K562 (cell line): ENCODE results near the gene IL4R. TPM values are rescaled to one million over a fixed set of nuclear protein-coding genes. Genes with fewer than 3 reads are reported as not detected.

Experiments
- ATAC-seq: fragments of 200-7000 bp; cut with Tn5 transposase; 3 replicates; pipeline ENCODE4 v1.9.1; 2020; ENCODE audit warnings: moderate library complexity
- BruUV-seq: library from RNA; stranded (reverse); fragments of 400-500 nt; replicated peaks from 2 replicates; lab custom pipeline; 2021; lab: Mats Ljungman, UMichigan
- CTCF ChIA-PET: fragments of 300-600 bp; formaldehyde crosslinking; extraction: SDS; loops from one replicate; lab custom pipeline; 2021; ENCODE audit warnings: low intra/inter-chr PET ratio; lab: Yijun Ruan, JAX
- POLR2A ChIA-PET: fragments of 300-600, 350-650 bp; sonication (Branson Sonifier 250); formaldehyde crosslinking; extraction: SDS; loops from one replicate; lab custom pipeline; 2021; ENCODE audit warnings: antibody characterized with exemption, inconsistent platforms; lab: Yijun Ruan, JAX
- DNase-seq, 4 experiments: peaks; one replicate each; pipeline versions ENCODE4 v3.0.0 to v3.0.0-alpha.2; 2011 to 2018; ENCODE audit warnings: low spot score in 3 of 4, mixed read lengths in 3 of 4; ENCODE audit errors: extremely low read depth in 1 of 4
- FAIRE-seq: peaks from 2 replicates; lab custom pipeline; 2011; peaks lifted over from hg19 to GRCh38; lab: Jason Lieb, UNC
- H2AFZ ChIP-seq: 2 replicates; pipeline ENCODE4 v1.6.0; 2011; ENCODE audit warnings: low read depth, low read length, control low read depth, inconsistent platforms
- H3K27ac ChIP-seq: fragments of 200-600 bp; 3 replicates; pipeline ENCODE4 v1.8.0; 2011; ENCODE audit warnings: low read depth, mild to moderate bottlenecking, control low read depth, inconsistent platforms, low read length, moderate library complexity, mixed read lengths; ENCODE audit errors: extremely low read depth
- H3K27me3 ChIP-seq, 2 experiments: fragments of 300-600 bp in 1 of 2; 2 replicates in 1 of 2; 3 replicates in 1 of 2; pipeline versions ENCODE4 v1.6.0 to v1.8.0; 2011; ENCODE audit warnings: inconsistent platforms in 2 of 2, low read length in 2 of 2, mild to moderate bottlenecking in 1 of 2, mixed read lengths in 1 of 2, moderate library complexity in 1 of 2; ENCODE audit not compliant: control insufficient read depth in 2 of 2, insufficient read depth in 2 of 2
- H3K36me3 ChIP-seq: fragments of 300-600 bp; 3 replicates; pipeline ENCODE4 v1.8.0; 2011; ENCODE audit warnings: mild to moderate bottlenecking, low read length, inconsistent platforms; ENCODE audit not compliant: control insufficient read depth, insufficient read depth
- H3K4me1 ChIP-seq, 2 experiments: fragments of 200-600 bp in 1 of 2; replicated peaks in 1 of 2; 2 replicates in 1 of 2; 3 replicates in 1 of 2; pipeline versions ENCODE4 v1.5.1 to v1.8.0; 2011; ENCODE audit warnings: inconsistent platforms in 2 of 2, low read length in 2 of 2, mild to moderate bottlenecking in 1 of 2, mixed read lengths in 1 of 2, moderate library complexity in 1 of 2; ENCODE audit not compliant: control insufficient read depth in 2 of 2, insufficient read depth in 2 of 2
- H3K4me2 ChIP-seq: 2 replicates; pipeline ENCODE4 v1.6.1; 2011; ENCODE audit warnings: low read length, control low read depth, inconsistent platforms, mixed read lengths; ENCODE audit not compliant: insufficient read depth
- H3K4me3 ChIP-seq: fragments of 200-600 bp; sonication (generic), shearing (Covaris generic); 2 replicates; pipeline ENCODE4 v1.5.1; 2016; ENCODE audit warnings: control low read depth, inconsistent platforms
- H3K79me2 ChIP-seq: fragments of 200-600 bp; 3 replicates; pipeline ENCODE4 v1.8.0; 2011; ENCODE audit warnings: low read length, inconsistent platforms; ENCODE audit not compliant: control insufficient read depth, insufficient read depth
- H3K9ac ChIP-seq, 2 experiments: 2 replicates each; pipeline versions ENCODE4 v1.6.0 to v1.6.1; 2011; ENCODE audit warnings: low read depth in 2 of 2, low read length in 2 of 2, control low read depth in 1 of 2, inconsistent platforms in 1 of 2, mild to moderate bottlenecking in 1 of 2, mixed read lengths in 1 of 2; ENCODE audit not compliant: insufficient read depth in 1 of 2
- H3K9me1 ChIP-seq: one replicate; pipeline ENCODE4 v1.6.0; 2011; ENCODE audit warnings: inconsistent platforms, mild to moderate bottlenecking, low read length, moderate library complexity; ENCODE audit not compliant: control insufficient read depth, insufficient read depth
- H3K9me3 ChIP-seq: replicated peaks from 2 replicates; pipeline ENCODE4 v1.5.1; 2011; ENCODE audit warnings: low read depth, low read length, inconsistent platforms; ENCODE audit not compliant: control insufficient read depth, insufficient read depth
- H4K20me1 ChIP-seq: replicated peaks from 2 replicates; pipeline ENCODE4 v1.6.1; 2011; ENCODE audit warnings: low read length, inconsistent platforms, mixed read lengths; ENCODE audit not compliant: control insufficient read depth, insufficient read depth
- ZNF449 ChIP-seq: fragments of 250-450 bp; sonication (Bioruptor Pico); IDR thresholded peaks from 2 replicates; pipeline ENCODE4 v1.8.0; 2022; ENCODE audit warnings: moderate library complexity, mild to moderate bottlenecking, inconsistent platforms
- WGBS: fragments of 100-300 bp; shearing (Covaris generic); methylation state at CpG from one replicate; pipeline ENCODE4 v1.1.6; 2016; ENCODE audit warnings: low coverage, mixed read lengths; ENCODE audit not compliant: insufficient coverage; ENCODE audit errors: missing lambda C conversion rate; 5-methylcytosine and 5-hydroxymethylcytosine counted together
- in situ Hi-C: fragments of 300-500 bp; cut with MboI; formaldehyde crosslinking; loops from 4 replicates; pipeline ENCODE4 v1.15.0; 2018; ENCODE audit warnings: inconsistent platforms, mixed read lengths
- intact Hi-C: fragments of 100-400 bp; cut with micrococcal nuclease; formaldehyde crosslinking; loops from 2 replicates; pipeline ENCODE4 v1.14.2; 2022
- polyA plus RNA-seq, 8 experiments: library from polyadenylated mRNA; depleted of rRNA in 4 of 8; stranded (reverse) in 5 of 8; unstranded in 3 of 8; fragments of >200 nt; fragmentation: Nextera tagmentation in 2 of 8; fragmentation: Illumina TruSeq in 1 of 8; extraction: Ambion mirVana in 2 of 8; extraction: Trizol in 1 of 8; gene quantifications; 2 replicates each; pipeline versions ENCODE4 v1.2.1 to v1.2.3, GENCODE V29; 2011 to 2014; ENCODE audit warnings: inconsistent platforms in 1 of 8, missing spikeins in 1 of 8
- total RNA-seq, 7 experiments: library from RNA; depleted of rRNA in 6 of 7; stranded (reverse); fragments of >200 nt in 6 of 7; fragmentation: Illumina TruSeq in 2 of 7; extraction: Trizol in 2 of 7; gene quantifications; 2 replicates each; pipeline versions ENCODE4 v1.2.1 to v1.2.3, GENCODE V29; 2011 to 2021; ENCODE audit warnings: low replicate concordance in 1 of 7
- TF ChIP-seq, protein P1 (sequence below), 3 experiments: IDR thresholded peaks in 2 of 3; conservative IDR thresholded peaks in 1 of 3; 2 replicates each; pipeline ENCODE4 v1.5.1; 2011 to 2012; ENCODE audit warnings: low read length in 3 of 3, mild to moderate bottlenecking in 3 of 3, control low read depth in 2 of 3, improper control_type of control experiment in 1 of 3, inconsistent platforms in 1 of 3, low read depth in 1 of 3, mixed read lengths in 1 of 3, moderate library complexity in 1 of 3; ENCODE audit not compliant: insufficient read depth in 2 of 3
- TF ChIP-seq, protein P2 (sequence below): sonication (generic); IDR thresholded peaks from 2 replicates; pipeline ENCODE4 v1.6.1; 2016
- TF ChIP-seq, protein P3 (sequence below), 2 experiments: IDR thresholded peaks; 2 replicates each; pipeline ENCODE4 v1.6.1; 2011; ENCODE audit warnings: borderline replicate concordance in 1 of 2, control low read depth in 1 of 2, low read depth in 1 of 2, low read length in 1 of 2, mild to moderate bottlenecking in 1 of 2, mixed read lengths in 1 of 2, moderate library complexity in 1 of 2; ENCODE audit not compliant: insufficient read depth in 1 of 2, insufficient read length in 1 of 2, poor library complexity in 1 of 2, severe bottlenecking in 1 of 2; ENCODE audit errors: extremely low read depth in 1 of 2

IL4R gene
- total and polyA plus RNA-seq, 9 of the 15 experiments (the other 6 are each of a cell fraction or from before 2014, with no cell fraction given), result 0.17 to 5.8 (median 3.3) TPM

GRCh38 chr16:27373312-27373711 is 59.5 kb downstream of the IL4R start:
- DNase-seq, result no peak
- BruUV-seq, result no TSS peak
- Histone ChIP-seq H3K27ac (no peak overlapping the region), H3K4me2 (no peak overlapping the region), H3K79me2 (no peaks in the 10 kb centered on the region), H3K9ac (no peak overlapping the region), H3K9me1 (no peaks in the 10 kb centered on the region), H3K4me1 (no peaks in the 10 kb centered on the region), H3K36me3 (no peaks in the 10 kb centered on the region), H3K27me3 (peaks cover 4 to 16% of the 10 kb centered on the region in 2 experiments; a peak in 4 of 5 replicates), H3K9me3 (no peaks in the 10 kb centered on the region), H4K20me1 (no peaks in the 10 kb centered on the region), H2AFZ (no peak overlapping the region), H3K4me3 (no peak overlapping the region)
- TF ChIP-seq, protein P1, sequence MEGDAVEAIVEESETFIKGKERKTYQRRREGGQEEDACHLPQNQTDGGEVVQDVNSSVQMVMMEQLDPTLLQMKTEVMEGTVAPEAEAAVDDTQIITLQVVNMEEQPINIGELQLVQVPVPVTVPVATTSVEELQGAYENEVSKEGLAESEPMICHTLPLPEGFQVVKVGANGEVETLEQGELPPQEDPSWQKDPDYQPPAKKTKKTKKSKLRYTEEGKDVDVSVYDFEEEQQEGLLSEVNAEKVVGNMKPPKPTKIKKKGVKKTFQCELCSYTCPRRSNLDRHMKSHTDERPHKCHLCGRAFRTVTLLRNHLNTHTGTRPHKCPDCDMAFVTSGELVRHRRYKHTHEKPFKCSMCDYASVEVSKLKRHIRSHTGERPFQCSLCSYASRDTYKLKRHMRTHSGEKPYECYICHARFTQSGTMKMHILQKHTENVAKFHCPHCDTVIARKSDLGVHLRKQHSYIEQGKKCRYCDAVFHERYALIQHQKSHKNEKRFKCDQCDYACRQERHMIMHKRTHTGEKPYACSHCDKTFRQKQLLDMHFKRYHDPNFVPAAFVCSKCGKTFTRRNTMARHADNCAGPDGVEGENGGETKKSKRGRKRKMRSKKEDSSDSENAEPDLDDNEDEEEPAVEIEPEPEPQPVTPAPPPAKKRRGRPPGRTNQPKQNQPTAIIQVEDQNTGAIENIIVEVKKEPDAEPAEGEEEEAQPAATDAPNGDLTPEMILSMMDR (IDR thresholded peaks at IDR 0.05 in 2 of 3, conservative IDR thresholded peaks at IDR 0.05 in 1 of 3; ENCODE audit: insufficient read depth in 2 of 3, low read depth in 1 of 3, low read length in 3 of 3), result no peak
- intact Hi-C loops, result no loop called here
- CTCF ChIA-PET, result no interaction called here
- POLR2A ChIA-PET, result interaction anchor here (1.8 kb wide), 1 partner anchor 76 kb away, joined by 3 read pairs; no protein-coding TSS in a partner anchor
- 6% methylated on average over 3 of the region's 3 CpGs for WGBS
- in situ Hi-C loops, result loop anchor here (5.0 kb wide), 1 partner anchor 141 kb away; no protein-coding TSS in a partner anchor
- no peak for ATAC-seq
- FAIRE-seq, result no peak

DNA sequence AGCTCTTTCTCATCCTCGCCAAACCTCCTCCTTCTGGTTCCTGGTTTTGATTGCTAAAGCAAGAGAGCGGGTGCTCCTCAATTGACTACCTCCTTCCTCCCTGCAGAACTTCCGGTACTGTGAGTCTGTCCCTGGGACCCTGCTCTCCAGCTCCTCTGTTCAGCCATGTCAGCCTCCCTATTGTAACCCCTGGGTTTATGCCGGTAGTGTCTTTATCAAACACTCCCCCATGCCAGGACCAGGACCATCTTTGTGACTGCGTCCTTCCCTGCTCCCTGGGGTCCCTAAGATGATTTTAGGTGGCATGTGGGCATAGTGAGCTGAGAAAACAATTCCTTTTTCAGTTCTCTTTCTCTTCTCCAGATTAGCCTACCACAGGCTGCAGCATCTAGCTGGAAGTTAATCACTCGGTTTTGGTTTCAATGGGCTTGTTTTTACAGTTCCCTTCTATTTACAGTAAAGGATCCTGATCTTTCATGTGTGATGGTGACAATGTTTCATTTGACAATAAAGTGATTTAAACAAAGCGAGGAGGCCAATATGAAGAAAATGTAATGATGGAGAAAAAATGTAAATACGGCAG is 60.5 kb downstream of the IL4R start:
- in situ Hi-C loops, result loop anchor here (5.0 kb wide), 1 partner anchor 142 kb away; no protein-coding TSS in a partner anchor
- intact Hi-C loops, result no loop called here
- Histone ChIP-seq H3K9me3 (no peaks in the 10 kb centered on the region), H3K9ac (no peak overlapping the region), H3K4me2 (no peak overlapping the region), H3K4me1 (no peaks in the 10 kb centered on the region), H3K79me2 (no peaks in the 10 kb centered on the region), H3K27ac (no peak overlapping the region), H3K9me1 (no peaks in the 10 kb centered on the region), H3K36me3 (no peaks in the 10 kb centered on the region), H2AFZ (peak overlapping the region; percentile 60; the same call in 1 of the 2 replicates), H4K20me1 (no peaks in the 10 kb centered on the region), H3K4me3 (no peak overlapping the region), H3K27me3 (peaks cover 4 to 24% of the 10 kb centered on the region in 2 experiments; a peak in 4 of 5 replicates)
- DNase-seq (no peak), ATAC-seq (no peak), FAIRE-seq (no peak)
- POLR2A ChIA-PET, result interaction anchor here (1.8 kb wide), 1 partner anchor 75 kb away, joined by 3 read pairs; no protein-coding TSS in a partner anchor
- no TSS peak for BruUV-seq
- no peak for TF ChIP-seq ZNF449
- TF ChIP-seq, protein P2, sequence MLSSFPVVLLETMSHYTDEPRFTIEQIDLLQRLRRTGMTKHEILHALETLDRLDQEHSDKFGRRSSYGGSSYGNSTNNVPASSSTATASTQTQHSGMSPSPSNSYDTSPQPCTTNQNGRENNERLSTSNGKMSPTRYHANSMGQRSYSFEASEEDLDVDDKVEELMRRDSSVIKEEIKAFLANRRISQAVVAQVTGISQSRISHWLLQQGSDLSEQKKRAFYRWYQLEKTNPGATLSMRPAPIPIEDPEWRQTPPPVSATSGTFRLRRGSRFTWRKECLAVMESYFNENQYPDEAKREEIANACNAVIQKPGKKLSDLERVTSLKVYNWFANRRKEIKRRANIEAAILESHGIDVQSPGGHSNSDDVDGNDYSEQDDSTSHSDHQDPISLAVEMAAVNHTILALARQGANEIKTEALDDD, result no peak
- TF ChIP-seq, protein P3, sequence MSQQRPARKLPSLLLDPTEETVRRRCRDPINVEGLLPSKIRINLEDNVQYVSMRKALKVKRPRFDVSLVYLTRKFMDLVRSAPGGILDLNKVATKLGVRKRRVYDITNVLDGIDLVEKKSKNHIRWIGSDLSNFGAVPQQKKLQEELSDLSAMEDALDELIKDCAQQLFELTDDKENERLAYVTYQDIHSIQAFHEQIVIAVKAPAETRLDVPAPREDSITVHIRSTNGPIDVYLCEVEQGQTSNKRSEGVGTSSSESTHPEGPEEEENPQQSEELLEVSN (IDR thresholded peaks at IDR 0.05; ENCODE audit: borderline replicate concordance in 1 of 2, extremely low read depth in 1 of 2, insufficient read depth in 1 of 2, insufficient read length in 1 of 2, low read depth in 1 of 2, low read length in 1 of 2, poor library complexity in 1 of 2, severe bottlenecking in 1 of 2), result no peak
- WGBS, result 40% methylated on average over 8 of the region's 8 CpGs
- CTCF ChIA-PET, result no interaction called here
